Activated naive CD4-positive, alpha-beta T cell treated with anti-CD3 and anti-CD28 coated beads for 36 hours (primary cell): ENCODE measurements around the gene MXRA7. TPM values are rescaled to one million over a fixed set of nuclear protein-coding genes. Genes with fewer than 3 reads are reported as not detected.
A peak's percentile ranks its signal among the peaks of the same experiment; 100 is the strongest.
"Not testable (repeated sequence)": the region's sequence is repeated elsewhere in the genome, so short reads cannot be mapped to it uniquely, and the experiment has no call there.

Source experiments
- CTCF ChIA-PET: fragments of 350-600 bp; sonication (Branson Sonifier 250); formaldehyde crosslinking; loops from one replicate; lab custom pipeline; 2021; ENCODE audit warnings: antibody characterized with exemption; lab: Charles Lee
- DNase-seq: peaks from one replicate; pipeline ENCODE4 v3.0.0-alpha.2; 2020
- H3K27ac Mint-ChIP-seq: one replicate; pipeline ENCODE4 v1.8.0; 2021; ENCODE audit warnings: mild to moderate bottlenecking, mixed read lengths
- H3K27me3 Mint-ChIP-seq: one replicate; pipeline ENCODE4 v1.8.0; 2021; ENCODE audit warnings: low read depth, mixed read lengths
- H3K36me3 Mint-ChIP-seq: one replicate; pipeline ENCODE4 v1.8.0; 2021; ENCODE audit warnings: low read depth, mixed read lengths
- H3K4me1 Mint-ChIP-seq: one replicate; pipeline ENCODE4 v1.8.0; 2021; ENCODE audit warnings: low read depth, mixed read lengths
- H3K4me3 Mint-ChIP-seq: one replicate; pipeline ENCODE4 v1.8.0; 2021; ENCODE audit warnings: mild to moderate bottlenecking, moderate library complexity, mixed read lengths
- H3K9me3 Mint-ChIP-seq: one replicate; pipeline ENCODE4 v1.8.0; 2021; ENCODE audit warnings: mixed read lengths
- intact Hi-C: fragments of 100-400 bp; cut with micrococcal nuclease; formaldehyde crosslinking; loops from one replicate; pipeline ENCODE4 v1.15.1; 2023
- total RNA-seq, 2 experiments: library from RNA; stranded (reverse); gene quantifications; one replicate each; pipeline ENCODE4 v1.2.3, GENCODE V29; 2021

The MXRA7 gene
- total RNA-seq, 2 experiments from 2014 or later: 3.8 to 4.2 TPM

DNA sequence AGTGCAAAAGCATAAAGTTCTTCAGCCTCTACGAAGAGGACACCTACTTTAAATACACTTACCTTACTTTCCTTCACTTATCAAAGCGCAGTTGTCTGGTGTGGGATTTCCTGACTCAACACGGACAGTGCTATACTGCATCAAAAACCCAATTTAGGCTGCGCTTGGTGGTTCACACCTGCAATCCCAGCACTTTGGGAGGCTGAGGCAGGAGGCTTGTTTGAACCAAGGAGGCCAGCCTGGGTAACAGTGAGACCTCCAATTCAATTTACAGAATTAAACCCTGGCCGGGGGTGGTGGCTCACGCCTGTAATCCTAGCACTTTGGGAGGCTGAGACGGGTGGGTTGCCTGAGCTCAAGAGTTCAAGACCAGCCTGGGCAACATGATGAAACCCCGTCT, 11.5 kb upstream of the MXRA7 start:
- Mint-ChIP-seq H3K27me3 (no peaks in the 10 kb centered on the region), H3K9me3 (no peaks in the 10 kb centered on the region), H3K27ac (no peak overlapping the region), H3K36me3 (peaks cover 59% of the 10 kb centered on the region), H3K4me1 (peaks cover 36% of the 10 kb centered on the region), H3K4me3 (no peak overlapping the region)
- DNase-seq: no peak
- CTCF ChIA-PET: interaction anchor here (0.6 to 1.1 kb wide), 2 partner anchors 70 to 163 kb away, joined by 3 read pairs; no protein-coding TSS in a partner anchor
- intact Hi-C loops: no loop called here

- Mint-ChIP-seq H3K36me3 (peaks cover 58% of the 10 kb centered on the region), H3K27me3 (no peaks in the 10 kb centered on the region), H3K4me1 (peaks cover 36% of the 10 kb centered on the region), H3K9me3 (no peaks in the 10 kb centered on the region), H3K4me3 (no peak overlapping the region), H3K27ac (no peak overlapping the region)
- DNase-seq: no peak
- intact Hi-C loops: no loop called here
- CTCF ChIA-PET: no interaction called here
These were observed 10.7 kb upstream of the MXRA7 start for GRCh38 chr17:76721463-76721862.

DNA sequence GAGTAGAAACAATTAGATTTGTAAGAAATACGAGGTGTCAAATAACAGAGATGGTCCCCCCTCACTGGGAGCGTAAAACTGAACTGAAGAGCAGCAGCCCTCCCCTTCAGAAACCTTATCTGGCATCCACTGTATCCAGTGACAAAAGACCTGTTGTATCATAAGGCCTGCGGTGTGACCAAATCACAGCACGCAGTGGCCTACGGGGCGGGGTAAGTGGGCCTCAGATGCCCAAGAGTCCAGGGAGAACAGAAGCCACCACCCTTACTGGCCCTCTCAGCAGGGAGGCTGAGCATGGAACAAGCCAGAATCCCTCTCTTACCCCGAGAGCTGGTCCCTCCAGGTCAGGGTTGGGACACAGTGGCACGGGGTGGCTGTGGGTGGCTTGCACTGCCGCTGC, 10.2 kb upstream of the MXRA7 start:
- DNase-seq: no peak
- Mint-ChIP-seq H3K9me3 (no peaks in the 10 kb centered on the region), H3K27me3 (no peaks in the 10 kb centered on the region), H3K4me1 (peaks cover 42% of the 10 kb centered on the region), H3K27ac (no peak overlapping the region), H3K36me3 (peaks cover 63% of the 10 kb centered on the region), H3K4me3 (no peak overlapping the region)
- CTCF ChIA-PET: no interaction called here
- intact Hi-C loops: no loop called here

DNA sequence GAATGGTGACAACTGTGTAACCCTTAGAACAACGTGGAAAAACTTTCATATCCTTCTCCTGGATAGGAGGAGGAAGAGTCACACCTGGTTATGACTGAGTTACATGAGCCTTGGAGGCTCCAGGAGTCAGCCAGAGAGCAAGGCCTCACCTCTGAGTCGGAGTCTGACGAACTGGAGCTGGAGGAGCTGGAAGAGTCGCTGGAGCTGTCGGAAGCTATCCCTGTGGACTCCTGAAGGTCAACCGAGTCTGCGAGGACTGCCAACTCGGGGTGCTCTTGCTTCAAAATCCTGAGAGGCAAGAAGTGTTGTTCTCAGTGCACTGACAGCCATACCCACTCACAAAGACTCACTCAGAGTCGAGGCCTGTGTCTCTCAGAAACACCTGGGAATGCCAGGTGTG, 9.4 kb upstream of the MXRA7 start:
- Mint-ChIP-seq H3K27ac (no peak overlapping the region), H3K9me3 (no peaks in the 10 kb centered on the region), H3K4me1 (peaks cover 44% of the 10 kb centered on the region), H3K36me3 (peaks cover 60% of the 10 kb centered on the region), H3K4me3 (no peak overlapping the region), H3K27me3 (no peaks in the 10 kb centered on the region)
- intact Hi-C loops: no loop called here
- no peak for DNase-seq
- CTCF ChIA-PET: no interaction called here

- Mint-ChIP-seq H3K4me3 (no peak overlapping the region), H3K27ac (no peak overlapping the region), H3K4me1 (peaks cover 42% of the 10 kb centered on the region), H3K36me3 (peaks cover 45% of the 10 kb centered on the region), H3K27me3 (no peaks in the 10 kb centered on the region), H3K9me3 (no peaks in the 10 kb centered on the region)
- DNase-seq: no peak
- intact Hi-C loops: no loop called here
- CTCF ChIA-PET: interaction anchor here (1.0 kb wide), 1 partner anchor 64 kb away, joined by 3 read pairs; no protein-coding TSS in a partner anchor
These were observed 7.8 kb upstream of the MXRA7 start for GRCh38 chr17:76718516-76718915.

DNA sequence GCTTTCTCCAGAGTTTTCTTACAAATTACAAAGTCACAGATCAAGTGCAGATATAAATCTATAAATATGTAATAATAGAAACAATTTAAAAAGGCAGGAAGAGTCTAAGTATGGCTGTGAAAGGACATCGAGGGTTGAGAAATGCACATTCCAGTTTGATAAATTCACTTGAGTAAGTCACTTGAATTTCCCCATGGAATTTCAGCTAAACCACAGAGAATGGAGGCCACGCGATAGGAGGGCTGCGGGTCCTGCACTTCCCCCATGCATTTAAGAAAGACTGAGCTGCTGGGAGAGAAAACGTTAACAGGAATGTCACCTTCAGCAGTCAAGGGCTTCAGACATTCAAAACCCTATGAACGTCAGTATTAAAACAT, 6.1 kb upstream of the MXRA7 start:
- DNase-seq: no peak
- peak overlapping the region; percentile 82 for H3K27ac Mint-ChIP-seq
- H3K4me3 Mint-ChIP-seq: no peak overlapping the region
- peaks cover 35% of the 10 kb centered on the region for H3K4me1 Mint-ChIP-seq
- no peaks in the 10 kb centered on the region for H3K9me3 Mint-ChIP-seq
- H3K36me3 Mint-ChIP-seq: peaks cover 33% of the 10 kb centered on the region
- CTCF ChIA-PET: interaction anchor here (0.8 to 2.2 kb wide), 4 partner anchors 15 to 93 kb away, joined by 3 to 6 read pairs (median 3); no protein-coding TSS in a partner anchor
- no peaks in the 10 kb centered on the region for H3K27me3 Mint-ChIP-seq
- intact Hi-C loops: no loop called here

DNA sequence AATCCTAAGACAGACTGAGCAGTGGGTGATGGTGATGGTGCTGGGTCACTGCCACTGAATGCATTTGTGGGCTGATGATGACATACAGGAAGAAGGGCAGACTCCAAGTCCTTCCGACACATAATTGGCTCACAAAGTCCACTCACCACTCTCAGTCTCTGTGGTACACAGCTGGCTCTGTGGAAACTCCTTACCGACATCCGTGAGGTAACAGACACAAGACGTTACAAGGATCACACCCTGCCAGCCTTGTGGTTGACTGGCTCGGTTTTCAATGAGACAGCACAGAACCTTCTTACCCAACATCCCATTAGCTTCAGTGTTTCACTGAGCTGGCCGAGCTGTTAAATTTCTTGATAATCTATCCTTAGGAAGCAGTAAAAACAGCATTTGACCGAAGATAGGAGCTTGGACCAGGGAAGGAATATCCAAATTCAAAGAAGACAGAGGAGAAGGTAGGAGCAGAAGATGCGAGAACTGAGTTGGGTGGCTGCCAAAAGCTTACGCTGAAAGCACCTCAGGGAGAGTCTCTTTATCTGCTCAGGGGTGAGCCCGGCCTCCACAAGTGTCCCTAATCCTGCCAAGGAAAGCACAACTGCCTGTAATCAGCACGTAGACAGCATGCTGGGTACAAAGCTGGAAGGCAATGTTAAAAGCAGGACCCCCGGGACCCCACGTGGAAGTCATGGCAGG, 5.5 kb upstream of the MXRA7 start:
- Mint-ChIP-seq H3K4me1 (peaks cover 31% of the 10 kb centered on the region), H3K4me3 (no peak overlapping the region), H3K36me3 (peaks cover 28% of the 10 kb centered on the region), H3K9me3 (no peaks in the 10 kb centered on the region), H3K27me3 (no peaks in the 10 kb centered on the region), H3K27ac (peak overlapping the region; percentile 82)
- CTCF ChIA-PET: interaction anchor here (0.8 to 2.2 kb wide), 5 partner anchors 13 to 92 kb away, joined by 3 to 6 read pairs (median 3); no protein-coding TSS in a partner anchor
- intact Hi-C loops: no loop called here
- peak; percentile 56 for DNase-seq

DNA sequence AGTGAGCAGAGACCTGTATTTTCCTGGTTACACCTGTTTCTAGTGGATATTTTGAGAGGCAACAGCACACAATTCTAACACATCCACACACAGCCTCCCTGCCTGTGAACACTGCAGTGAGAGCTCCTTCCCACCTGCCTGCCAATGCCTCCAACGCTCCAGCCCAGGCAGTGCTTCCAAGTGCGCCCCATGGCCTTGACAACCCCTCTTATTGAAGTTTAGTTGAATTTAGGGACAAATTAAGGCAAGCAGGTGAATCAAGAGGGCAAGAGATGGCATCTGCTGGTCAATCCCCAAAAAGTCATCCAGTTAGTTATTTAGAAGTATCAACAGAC, 4.7 kb upstream of the MXRA7 start:
- CTCF ChIA-PET: interaction anchor here (0.6 to 2.8 kb wide), 10 partner anchors 11 to 279 kb away, joined by 3 to 10 read pairs (median 4); no protein-coding TSS in a partner anchor
- intact Hi-C loops: loop anchor here (1.0 kb wide), 1 partner anchor 192 kb away; no protein-coding TSS in a partner anchor
- DNase-seq: no peak
- H3K9me3 Mint-ChIP-seq: no peaks in the 10 kb centered on the region
- peak overlapping the region; percentile 82 for H3K27ac Mint-ChIP-seq
- no peaks in the 10 kb centered on the region for H3K27me3 Mint-ChIP-seq
- peaks cover 22% of the 10 kb centered on the region for H3K36me3 Mint-ChIP-seq
- peaks cover 33% of the 10 kb centered on the region for H3K4me1 Mint-ChIP-seq
- H3K4me3 Mint-ChIP-seq: no peak overlapping the region

DNA sequence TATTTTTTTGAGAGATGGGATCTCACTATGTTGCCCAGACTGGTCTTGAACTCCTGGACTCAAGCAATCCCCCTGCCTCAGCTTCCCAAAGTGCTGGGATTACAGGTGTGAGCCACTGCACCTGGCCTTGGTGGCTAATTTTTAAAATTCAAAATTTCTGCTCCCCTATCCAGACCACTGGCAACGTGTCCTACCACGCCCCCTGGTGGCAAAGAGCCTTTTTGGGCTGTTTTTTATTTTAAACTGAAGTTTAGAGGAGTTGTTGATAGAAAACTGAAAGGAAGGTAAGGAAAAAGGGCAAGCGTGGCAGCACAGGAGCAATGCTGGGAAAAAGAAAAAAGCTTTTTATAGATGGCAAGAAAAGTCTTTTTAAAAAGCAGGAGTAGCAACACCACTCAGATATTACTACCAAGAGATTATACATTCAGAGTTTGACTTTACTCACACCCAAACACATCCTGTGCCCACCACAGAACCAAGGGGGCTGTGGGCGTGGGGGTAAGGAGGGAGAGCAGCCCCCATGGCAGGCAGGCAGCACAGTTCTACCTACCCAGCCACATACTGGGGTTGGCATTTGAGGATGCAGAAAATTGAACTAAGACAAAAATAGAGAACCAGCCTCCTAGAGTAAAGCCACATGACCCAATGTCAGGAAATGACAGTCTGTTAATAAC, 4.2 kb upstream of the MXRA7 start:
- peaks cover 32% of the 10 kb centered on the region for H3K4me1 Mint-ChIP-seq
- H3K9me3 Mint-ChIP-seq: no peaks in the 10 kb centered on the region
- H3K4me3 Mint-ChIP-seq: no peak overlapping the region
- CTCF ChIA-PET: interaction anchor here (0.6 to 2.9 kb wide), 16 partner anchors 9 to 649 kb away, joined by 3 to 25 read pairs (median 4); partner anchors contain the start of genes JMJD6 and METTL23
- DNase-seq: peak; percentile 90
- peak overlapping the region; percentile 82 for H3K27ac Mint-ChIP-seq
- intact Hi-C loops: loop anchor here (1.0 to 5.0 kb wide), 2 partner anchors 122 to 192 kb away; no protein-coding TSS in a partner anchor
- no peaks in the 10 kb centered on the region for H3K27me3 Mint-ChIP-seq
- peaks cover 20% of the 10 kb centered on the region for H3K36me3 Mint-ChIP-seq

GRCh38 chr17:76714336-76714735, 3.6 kb upstream of the MXRA7 start:
- H3K27me3 Mint-ChIP-seq: no peaks in the 10 kb centered on the region
- intact Hi-C loops: loop anchor here (5.0 kb wide), 1 partner anchor 123 kb away; no protein-coding TSS in a partner anchor
- H3K9me3 Mint-ChIP-seq: no peaks in the 10 kb centered on the region
- no peak overlapping the region for H3K27ac Mint-ChIP-seq
- no peak overlapping the region for H3K4me3 Mint-ChIP-seq
- H3K36me3 Mint-ChIP-seq: peaks cover 19% of the 10 kb centered on the region
- CTCF ChIA-PET: interaction anchor here (0.7 to 2.9 kb wide), 20 partner anchors 10 to 649 kb away, joined by 3 to 25 read pairs (median 4); partner anchors contain the start of genes JMJD6, METTL23 and ST6GALNAC1
- DNase-seq: no peak
- H3K4me1 Mint-ChIP-seq: peaks cover 31% of the 10 kb centered on the region

- DNase-seq: no peak
- Mint-ChIP-seq H3K36me3 (peaks cover 13% of the 10 kb centered on the region), H3K27me3 (no peaks in the 10 kb centered on the region), H3K4me3 (no peak overlapping the region), H3K9me3 (no peaks in the 10 kb centered on the region), H3K4me1 (peaks cover 31% of the 10 kb centered on the region), H3K27ac (no peak overlapping the region)
- CTCF ChIA-PET: interaction anchor here (0.7 to 2.9 kb wide), 16 partner anchors 10 to 193 kb away, joined by 3 to 25 read pairs (median 4); partner anchors contain the start of gene ST6GALNAC1
- intact Hi-C loops: loop anchor here (1.0 to 5.0 kb wide), 2 partner anchors 124 to 343 kb away; no protein-coding TSS in a partner anchor
These were observed 3.0 kb upstream of the MXRA7 start for GRCh38 chr17:76713765-76714164.

DNA sequence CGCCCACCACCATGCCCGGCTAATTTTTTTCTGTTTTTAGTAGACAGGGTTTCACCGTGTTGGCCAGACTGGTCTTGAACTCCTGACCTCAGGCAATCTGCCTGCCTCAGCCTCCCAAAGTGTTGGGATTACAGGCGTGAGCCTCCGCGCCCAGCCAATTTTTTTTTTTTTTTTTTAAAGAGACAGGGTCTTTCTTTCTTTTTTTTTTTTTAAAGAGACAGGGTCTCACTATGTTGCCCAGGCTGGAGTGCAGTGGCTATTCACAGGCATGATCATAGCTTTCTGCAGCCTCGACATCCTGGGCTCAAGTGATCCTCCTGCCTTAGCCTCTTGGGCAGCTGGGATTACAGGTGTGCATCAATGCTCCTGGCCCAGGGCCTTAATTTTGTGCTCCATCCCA, 1.6 kb upstream of the MXRA7 start:
- H3K4me1 Mint-ChIP-seq: peaks cover 31% of the 10 kb centered on the region
- H3K27me3 Mint-ChIP-seq, H3K4me3 Mint-ChIP-seq, H3K36me3 Mint-ChIP-seq, DNase-seq, H3K9me3 Mint-ChIP-seq, H3K27ac Mint-ChIP-seq: not testable (repeated sequence)
- intact Hi-C loops: loop anchor here (5.0 kb wide), 1 partner anchor 125 kb away; no protein-coding TSS in a partner anchor
- CTCF ChIA-PET: interaction anchor here (0.7 to 2.9 kb wide), 4 partner anchors 10 to 232 kb away, joined by 3 to 25 read pairs (median 4); no protein-coding TSS in a partner anchor
